Mesendoderm (in vitro differentiated cells): ENCODE data around the gene PTGR2.
"Not testable (repeated sequence)": the region's sequence is repeated elsewhere in the genome, so short reads cannot be mapped to it uniquely, and the experiment has no call there.

Experiments used
- DNase-seq: peaks from one replicate; pipeline ENCODE4 v3.0.0; 2013
- H2AK5ac ChIP-seq: 2 replicates; pipeline ENCODE4 v1.6.1; 2013; ENCODE audit warnings: low read length, inconsistent platforms
- H2BK120ac ChIP-seq: 2 replicates; pipeline ENCODE4 v1.6.1; 2013; ENCODE audit warnings: low read depth, mild to moderate bottlenecking, low read length, moderate library complexity, mixed read lengths
- H2BK15ac ChIP-seq: replicated peaks from 2 replicates; pipeline ENCODE4 v1.6.1; 2013; ENCODE audit warnings: low read depth, mild to moderate bottlenecking, moderate library complexity
- H2BK5ac ChIP-seq: 2 replicates; pipeline ENCODE4 v1.6.1; 2013; ENCODE audit warnings: low read length, inconsistent platforms
- H3K18ac ChIP-seq: 2 replicates; pipeline ENCODE4 v1.6.1; 2013; ENCODE audit warnings: mild to moderate bottlenecking, low read length, mixed read lengths
- H3K23ac ChIP-seq: one replicate; pipeline ENCODE4 v1.6.1; 2013; ENCODE audit warnings: low read length
- H3K27ac ChIP-seq: 2 replicates; pipeline ENCODE4 v1.5.1; 2013; ENCODE audit warnings: low read depth, mild to moderate bottlenecking, inconsistent platforms, low read length, moderate library complexity
- H3K27me3 ChIP-seq: 2 replicates; pipeline ENCODE4 v1.6.1; 2013; ENCODE audit warnings: low read length, control low read depth, mild to moderate bottlenecking, inconsistent platforms; ENCODE audit not compliant: insufficient read depth, poor library complexity
- H3K36me3 ChIP-seq: 2 replicates; pipeline ENCODE4 v1.6.1; 2013; ENCODE audit warnings: low read length, inconsistent platforms; ENCODE audit not compliant: control insufficient read depth, insufficient read depth
- H3K4ac ChIP-seq: one replicate; pipeline ENCODE4 v1.6.1; 2013; ENCODE audit warnings: low read depth, mild to moderate bottlenecking, low read length, moderate library complexity
- H3K4me1 ChIP-seq: 2 replicates; pipeline ENCODE4 v1.6.1; 2013; ENCODE audit warnings: low read depth, low read length, inconsistent platforms; ENCODE audit not compliant: control insufficient read depth
- H3K4me2 ChIP-seq: 2 replicates; pipeline ENCODE4 v1.6.1; 2013; ENCODE audit warnings: low read length
- H3K4me3 ChIP-seq: 2 replicates; pipeline ENCODE4 v1.5.1; 2013; ENCODE audit warnings: mild to moderate bottlenecking, low read length
- H3K56ac ChIP-seq: one replicate; pipeline ENCODE4 v1.6.1; 2013; ENCODE audit warnings: low read length
- H3K79me1 ChIP-seq: 2 replicates; pipeline ENCODE4 v1.6.1; 2013; ENCODE audit warnings: low read length, inconsistent platforms
- H3K79me2 ChIP-seq: 2 replicates; pipeline ENCODE4 v1.6.1; 2013; ENCODE audit warnings: mild to moderate bottlenecking, low read length; ENCODE audit not compliant: control insufficient read depth, insufficient read depth
- H3K9ac ChIP-seq: 2 replicates; pipeline ENCODE4 v1.6.1; 2013; ENCODE audit warnings: low read length, inconsistent platforms
- H4K5ac ChIP-seq: one replicate; pipeline ENCODE4 v1.6.1; 2013; ENCODE audit warnings: low read length
- H4K8ac ChIP-seq: one replicate; pipeline ENCODE4 v1.6.1; 2013; ENCODE audit warnings: low read depth, mild to moderate bottlenecking, control low read depth, low read length, moderate library complexity
- WGBS: extraction: QIAGEN DNeasy Blood & Tissue Kit; methylation state at CpG from one replicate; pipeline ENCODE4 v1.1.7; 2013; ENCODE audit warnings: low lambda C conversion rate, missing lambda C conversion rate; ENCODE audit not compliant: insufficient coverage; ENCODE audit errors: extremely low coverage; 5-methylcytosine and 5-hydroxymethylcytosine counted together

PTGR2 gene

GRCh38 chr14:73834261-73834625, 17.4 kb upstream of the PTGR2 start:
- Histone ChIP-seq H3K9ac (no peak overlapping the region), H2BK120ac (no peak overlapping the region)

DNA sequence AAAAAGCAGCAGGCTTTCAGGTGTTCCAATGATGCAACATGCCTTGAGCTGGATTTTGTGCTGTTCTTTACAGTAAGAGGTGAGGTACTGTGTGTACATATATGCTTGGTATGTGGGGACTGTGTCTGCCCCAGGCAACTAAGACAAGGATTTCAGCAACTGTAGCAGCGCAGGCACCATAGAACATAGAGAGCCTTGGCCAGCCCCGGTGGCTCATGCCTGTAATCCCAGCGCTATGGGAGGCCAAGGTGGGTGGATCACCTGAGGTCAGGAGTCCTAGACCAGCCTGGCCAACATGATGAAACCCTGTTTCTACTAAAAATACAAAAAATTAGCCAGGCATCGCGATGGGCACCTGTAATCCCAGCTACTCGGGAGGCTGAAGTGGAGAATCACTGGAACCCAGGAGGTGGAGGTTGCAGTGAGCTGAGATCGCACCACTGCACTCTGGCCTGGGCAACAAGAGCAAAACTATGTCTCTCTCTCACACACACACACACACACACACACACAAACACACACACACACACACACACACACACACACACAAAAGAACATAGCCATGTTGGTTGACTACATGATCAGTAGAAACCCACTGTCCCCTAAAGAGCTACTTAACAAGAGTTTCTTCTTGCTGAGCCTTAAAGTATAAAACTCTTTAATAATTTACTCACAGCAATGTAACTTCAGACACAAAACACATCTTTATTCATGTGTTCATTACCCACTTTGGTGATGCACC, 13.2 kb upstream of the PTGR2 start:
- not testable (repeated sequence) for H4K8ac ChIP-seq, H2BK15ac ChIP-seq, H3K79me2 ChIP-seq, H3K4me1 ChIP-seq, H3K27ac ChIP-seq, H4K5ac ChIP-seq, H3K23ac ChIP-seq, H3K4ac ChIP-seq, H3K79me1 ChIP-seq, H3K18ac ChIP-seq, H2AK5ac ChIP-seq, H2BK5ac ChIP-seq, DNase-seq, H3K4me2 ChIP-seq, H3K9ac ChIP-seq, H3K36me3 ChIP-seq, H2BK120ac ChIP-seq, H3K27me3 ChIP-seq, H3K56ac ChIP-seq, H3K4me3 ChIP-seq
- no CpG with 5 or more reads among the region's 7 CpGs for WGBS

More at GRCh38 chr14:73834261-73834625, 17.4 kb upstream of the PTGR2 start:
- no peak overlapping the region for H2BK5ac ChIP-seq
- no peak overlapping the region for H3K18ac ChIP-seq
- no peak overlapping the region for H3K27ac ChIP-seq
- H2BK15ac ChIP-seq: no peak overlapping the region
- no peaks in the 10 kb centered on the region for H3K27me3 ChIP-seq
- H4K8ac ChIP-seq: no peak overlapping the region
- WGBS: no CpG with 5 or more reads among the region's 4 CpGs
- no peak overlapping the region for H3K4me2 ChIP-seq
- H3K36me3 ChIP-seq: no peaks in the 10 kb centered on the region
- H3K79me1 ChIP-seq: no peaks in the 10 kb centered on the region
- no peak for DNase-seq
- no peak overlapping the region for H3K4ac ChIP-seq
- no peak overlapping the region for H4K5ac ChIP-seq
- H3K79me2 ChIP-seq: no peaks in the 10 kb centered on the region
- H2AK5ac ChIP-seq: no peak overlapping the region
- peaks cover 1% of the 10 kb centered on the region for H3K4me1 ChIP-seq
- H3K23ac ChIP-seq: no peak overlapping the region
- H3K4me3 ChIP-seq: no peak overlapping the region
- H3K56ac ChIP-seq: no peak overlapping the region

GRCh38 chr14:73842201-73842600, 9.4 kb upstream of the PTGR2 start:
- Histone ChIP-seq H2AK5ac (no peak overlapping the region), H3K79me2 (no peaks in the 10 kb centered on the region), H2BK120ac (no peak overlapping the region), H4K8ac (no peak overlapping the region), H3K9ac (no peak overlapping the region), H3K4me2 (no peak overlapping the region), H3K36me3 (no peaks in the 10 kb centered on the region), H3K18ac (no peak overlapping the region), H3K79me1 (no peaks in the 10 kb centered on the region), H2BK15ac (no peak overlapping the region), H3K23ac (no peak overlapping the region), H3K27me3 (no peaks in the 10 kb centered on the region), H3K4ac (no peak overlapping the region), H3K27ac (no peak overlapping the region), H2BK5ac (no peak overlapping the region), H4K5ac (no peak overlapping the region), H3K4me1 (no peaks in the 10 kb centered on the region), H3K56ac (no peak overlapping the region), H3K4me3 (no peak overlapping the region)
- DNase-seq: no peak
- no CpG with 5 or more reads among the region's 1 CpG for WGBS

GRCh38 chr14:73842851-73843250, 8.8 kb upstream of the PTGR2 start:
- no peak overlapping the region for H3K18ac ChIP-seq
- no CpG with 5 or more reads among the region's 2 CpGs for WGBS
- H3K79me2 ChIP-seq: no peaks in the 10 kb centered on the region

GRCh38 chr14:73843296-73843695, 8.3 kb upstream of the PTGR2 start:
- Histone ChIP-seq H3K56ac (no peak overlapping the region), H3K36me3 (no peaks in the 10 kb centered on the region), H3K4me1 (no peaks in the 10 kb centered on the region), H2BK5ac (no peak overlapping the region), H3K79me1 (no peaks in the 10 kb centered on the region), H2AK5ac (no peak overlapping the region), H3K27ac (no peak overlapping the region), H3K79me2 (no peaks in the 10 kb centered on the region), H3K4me2 (no peak overlapping the region), H3K27me3 (no peaks in the 10 kb centered on the region), H4K8ac (no peak overlapping the region), H2BK120ac (no peak overlapping the region), H2BK15ac (no peak overlapping the region), H3K23ac (no peak overlapping the region), H4K5ac (no peak overlapping the region), H3K4ac (no peak overlapping the region), H3K18ac (no peak overlapping the region), H3K4me3 (no peak overlapping the region), H3K9ac (no peak overlapping the region)
- WGBS: no CpG with 5 or more reads among the region's 2 CpGs
- no peak for DNase-seq

More at GRCh38 chr14:73842851-73843250, 8.8 kb upstream of the PTGR2 start:
- H3K27me3 ChIP-seq: no peaks in the 10 kb centered on the region
- no peak overlapping the region for H2AK5ac ChIP-seq
- H2BK5ac ChIP-seq: no peak overlapping the region
- H4K8ac ChIP-seq: no peak overlapping the region
- H3K9ac ChIP-seq: no peak overlapping the region
- no peaks in the 10 kb centered on the region for H3K36me3 ChIP-seq
- H3K4ac ChIP-seq: no peak overlapping the region
- no peak overlapping the region for H4K5ac ChIP-seq
- no peaks in the 10 kb centered on the region for H3K79me1 ChIP-seq
- no peak overlapping the region for H3K23ac ChIP-seq
- no peak overlapping the region for H2BK120ac ChIP-seq
- no peak overlapping the region for H3K27ac ChIP-seq
- H3K56ac ChIP-seq: no peak overlapping the region
- H3K4me1 ChIP-seq: no peaks in the 10 kb centered on the region
- H3K4me2 ChIP-seq: no peak overlapping the region
- H3K4me3 ChIP-seq: no peak overlapping the region
- DNase-seq: no peak
- H2BK15ac ChIP-seq: no peak overlapping the region

DNA sequence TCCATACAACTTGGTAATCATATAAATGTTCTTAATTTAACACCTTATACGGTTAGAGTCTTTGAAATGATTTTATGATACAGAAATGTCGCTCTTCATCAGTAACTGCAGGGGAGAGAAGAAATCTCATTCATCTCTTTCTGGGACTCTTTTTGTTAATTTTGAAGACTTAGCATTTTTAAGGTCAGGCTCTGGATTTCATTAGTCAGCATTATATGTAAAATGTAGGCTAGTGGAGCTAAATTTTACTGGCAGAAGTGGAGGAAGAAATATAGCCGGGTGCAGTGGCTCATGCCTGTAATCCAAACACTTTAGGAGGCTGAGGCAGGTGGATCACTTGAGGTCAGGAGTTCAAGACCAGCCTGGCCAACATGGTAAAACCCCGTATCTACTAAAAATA, 4.7 kb upstream of the PTGR2 start:
- Histone ChIP-seq H2BK15ac (no peak overlapping the region), H3K9ac (no peak overlapping the region), H3K36me3 (no peaks in the 10 kb centered on the region), H2BK5ac (no peak overlapping the region), H3K27me3 (no peaks in the 10 kb centered on the region), H3K4me2 (no peak overlapping the region), H3K18ac (no peak overlapping the region), H2AK5ac (no peak overlapping the region), H2BK120ac (no peak overlapping the region), H3K56ac (no peak overlapping the region), H3K27ac (no peak overlapping the region), H3K23ac (no peak overlapping the region), H4K5ac (no peak overlapping the region), H3K4me3 (no peak overlapping the region), H3K4me1 (no peaks in the 10 kb centered on the region), H4K8ac (no peak overlapping the region), H3K79me1 (no peaks in the 10 kb centered on the region), H3K79me2 (no peaks in the 10 kb centered on the region), H3K4ac (no peak overlapping the region)
- no peak for DNase-seq
- WGBS: no CpG with 5 or more reads among the region's 4 CpGs
